HS-27A (cell line): ENCODE measurements around the gene DNAJC4.

ENCODE experiments used
- DNase-seq: peaks from one replicate; pipeline ENCODE4 v3.0.0-alpha.2; 2012; ENCODE audit warnings: low read depth, missing footprints

Gene DNAJC4

DNA sequence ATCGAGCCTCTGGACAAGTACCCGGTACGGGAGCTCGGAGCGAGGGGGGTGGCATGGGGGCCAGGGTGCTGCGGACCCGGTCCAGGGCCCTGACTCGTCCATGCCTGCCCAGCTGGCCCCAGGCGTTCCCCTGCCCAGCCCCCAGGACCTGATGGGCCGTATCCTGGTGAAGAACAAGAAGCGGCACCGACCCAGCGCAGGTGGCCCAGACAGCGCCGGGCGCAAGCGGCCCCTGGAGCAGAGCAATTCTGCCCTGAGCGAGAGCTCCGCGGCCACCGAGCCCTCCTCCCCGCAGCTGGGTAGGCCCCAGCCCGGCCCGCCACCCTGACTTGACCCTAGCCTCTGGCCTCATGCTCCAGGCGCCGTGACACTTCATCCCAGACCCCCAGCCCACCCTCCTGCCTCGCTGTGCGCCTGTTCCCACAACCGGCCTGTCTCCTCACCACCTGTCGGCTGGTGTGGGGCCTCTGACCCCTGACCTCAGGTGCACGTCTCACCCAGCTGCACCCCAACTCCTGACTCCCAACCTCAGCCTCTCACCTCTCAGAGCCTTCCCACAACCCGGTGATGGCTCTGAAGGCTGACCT, 28.7 kb downstream of the DNAJC4 start:
- no peak for DNase-seq

DNA sequence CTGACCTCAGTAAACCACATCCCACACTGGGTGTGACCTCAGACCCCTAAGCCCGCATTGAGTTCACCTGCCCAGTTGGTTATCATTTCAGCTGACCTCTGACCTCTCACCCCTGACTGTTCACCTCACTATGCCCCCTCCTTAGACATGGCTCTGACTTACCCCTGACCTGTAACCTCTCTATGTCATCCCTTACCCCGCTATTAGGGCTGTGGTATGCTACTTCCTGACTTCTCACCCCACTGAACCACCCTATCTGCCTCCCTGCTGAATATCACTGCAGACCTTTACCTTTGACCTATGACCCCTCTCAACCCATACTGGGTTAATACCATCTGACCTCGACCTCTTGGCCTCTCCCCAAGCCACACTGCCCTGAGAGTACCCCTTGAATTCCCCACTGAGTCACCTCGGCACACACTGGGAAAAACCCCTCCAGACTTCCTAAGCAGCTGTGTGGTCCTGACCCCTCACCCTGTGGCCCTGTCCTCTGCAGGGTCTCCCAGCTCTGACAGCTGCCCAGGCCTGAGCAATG, 29.3 kb downstream of the DNAJC4 start:
- no peak for DNase-seq

DNA sequence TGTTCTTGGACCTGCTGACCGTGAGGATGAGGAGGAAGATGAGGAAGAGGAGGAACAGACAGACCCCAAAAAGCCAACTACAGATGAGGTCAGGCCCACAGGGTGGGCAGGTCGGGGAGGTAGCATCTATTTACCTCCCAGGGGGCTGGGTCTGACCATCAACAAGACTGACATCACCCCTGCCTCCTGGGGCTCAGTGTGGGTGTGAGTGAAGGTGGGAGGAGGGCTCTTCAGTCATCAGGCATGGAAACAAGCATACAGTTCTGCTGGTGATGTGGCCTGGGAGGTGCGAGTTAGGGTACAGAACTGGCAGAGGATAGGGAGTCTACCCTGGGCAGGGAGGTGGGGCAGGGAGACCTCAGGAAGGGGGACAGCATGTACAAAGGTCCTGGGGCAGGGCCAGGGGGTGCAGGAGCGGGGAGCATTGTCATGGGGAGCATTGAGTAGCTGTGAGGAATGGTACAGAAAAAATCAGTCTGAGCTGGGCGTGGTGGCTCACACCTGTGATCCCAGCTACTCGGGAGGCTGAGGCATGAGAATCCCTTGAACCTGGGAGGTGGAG, 29.9 kb downstream of the DNAJC4 start:
- DNase-seq, result no peak

DNA sequence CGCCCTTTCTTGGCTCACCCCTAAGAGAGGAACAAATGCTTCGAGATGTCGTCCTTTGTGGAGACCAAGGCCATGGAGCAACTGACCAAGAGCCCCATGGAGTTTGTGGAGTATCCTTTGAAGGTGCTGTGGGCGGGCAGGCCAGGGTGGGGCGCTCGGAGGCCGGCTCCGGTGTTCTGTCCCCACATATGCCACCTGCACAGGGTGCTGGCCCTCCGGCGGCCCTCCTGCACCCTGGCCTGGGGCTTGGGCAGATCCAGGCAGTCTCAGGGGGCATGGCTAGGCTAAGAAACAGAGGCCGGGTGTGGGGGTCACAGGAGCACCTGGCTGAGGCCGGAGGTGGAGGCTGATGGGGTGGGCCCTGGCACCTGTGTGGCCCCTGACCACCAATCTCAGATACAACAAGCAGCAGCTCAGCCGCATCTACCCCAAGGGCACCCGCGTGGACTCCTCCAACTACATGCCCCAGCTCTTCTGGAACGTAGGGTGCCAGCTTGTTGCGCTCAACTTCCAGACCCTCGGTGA, 31.3 kb downstream of the DNAJC4 start:
- DNase-seq, result no peak

DNA sequence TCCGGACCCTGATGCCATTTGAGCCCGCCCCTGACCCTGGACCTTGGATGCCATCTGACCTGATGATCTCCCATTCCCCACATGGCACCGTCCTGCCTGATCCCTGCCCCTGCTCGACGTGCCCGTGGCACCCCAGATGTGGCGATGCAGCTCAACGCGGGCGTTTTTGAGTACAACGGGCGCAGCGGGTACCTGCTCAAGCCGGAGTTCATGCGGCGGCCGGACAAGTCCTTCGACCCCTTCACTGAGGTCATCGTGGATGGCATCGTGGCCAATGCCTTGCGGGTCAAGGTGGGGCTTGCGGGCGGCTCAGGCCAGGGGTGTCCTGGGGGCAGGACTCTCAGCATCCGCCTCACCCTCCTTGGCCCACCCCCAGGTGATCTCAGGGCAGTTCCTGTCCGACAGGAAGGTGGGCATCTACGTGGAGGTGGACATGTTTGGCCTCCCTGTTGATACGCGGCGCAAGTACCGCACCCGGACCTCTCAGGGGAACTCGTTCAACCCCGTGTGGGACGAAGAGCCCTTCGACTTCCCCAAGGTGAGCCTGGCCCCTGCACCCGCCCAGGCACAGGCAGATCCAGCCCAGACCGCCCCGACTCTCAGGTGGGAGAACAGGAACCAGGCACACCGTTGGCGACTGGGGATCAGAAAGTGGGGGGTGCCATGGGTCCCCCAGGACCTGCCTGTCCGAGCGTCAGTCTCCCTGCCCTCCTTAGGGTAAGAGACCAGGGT, 32.1 kb downstream of the DNAJC4 start:
- DNase-seq, result no peak

DNA sequence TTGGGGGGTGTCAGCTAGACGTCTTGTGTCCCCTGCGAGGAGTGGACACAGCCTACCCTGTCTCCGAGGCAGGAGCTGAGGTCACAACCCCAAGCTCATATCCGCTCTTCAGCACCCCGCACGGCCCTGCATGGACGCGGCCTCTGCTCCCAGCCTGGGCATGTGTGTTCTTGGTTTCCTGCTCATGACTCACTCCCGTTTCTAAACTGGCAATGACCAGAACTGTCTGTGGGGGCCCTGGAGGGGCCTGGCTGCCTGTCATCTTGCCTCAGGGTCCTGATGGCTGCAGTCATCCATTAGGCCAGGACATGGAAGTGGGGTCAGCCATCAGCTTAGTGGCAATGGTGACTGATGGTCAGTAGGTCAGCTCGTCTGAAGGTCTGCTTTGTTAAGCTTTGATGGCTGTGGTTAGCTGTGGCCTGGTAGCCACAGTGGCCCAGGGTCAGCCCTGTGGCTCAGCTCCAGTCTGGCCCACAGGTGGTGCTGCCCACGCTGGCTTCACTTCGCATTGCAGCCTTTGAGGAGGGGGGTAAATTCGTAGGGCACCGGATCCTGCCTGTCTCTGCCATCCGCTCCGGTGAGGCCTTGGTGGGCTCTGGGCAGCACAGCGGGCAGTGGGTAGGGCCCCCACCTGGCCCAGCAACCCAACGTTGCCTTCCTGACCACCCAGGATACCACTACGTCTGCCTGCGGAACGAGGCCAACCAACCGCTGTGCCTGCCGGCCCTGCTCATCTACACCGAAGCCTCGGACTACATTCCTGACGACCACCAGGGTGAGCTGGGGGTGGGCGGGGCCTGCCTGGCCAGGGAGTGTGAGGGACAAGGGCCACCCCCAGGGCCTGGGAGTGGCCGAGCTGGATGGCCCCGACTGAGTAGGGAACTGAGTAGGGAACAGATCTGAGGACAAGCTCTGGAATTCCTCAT, 32.9 kb downstream of the DNAJC4 start:
- DNase-seq, result no peak

DNA sequence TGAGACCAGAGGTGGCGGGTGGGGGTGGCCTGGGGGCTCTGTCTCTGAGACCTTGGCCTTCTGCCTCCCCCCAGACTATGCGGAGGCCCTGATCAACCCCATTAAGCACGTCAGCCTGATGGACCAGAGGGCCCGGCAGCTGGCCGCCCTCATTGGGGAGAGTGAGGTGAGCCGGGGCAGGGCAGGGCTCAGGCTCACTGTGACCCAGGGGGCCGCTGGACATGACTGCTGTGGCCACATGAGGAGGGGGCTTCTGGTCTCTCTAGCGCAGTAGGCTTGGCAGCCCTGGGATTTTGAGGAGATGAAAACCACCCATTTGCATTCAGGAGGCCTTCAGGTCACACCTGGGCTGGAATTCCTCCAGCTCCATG, 33.6 kb downstream of the DNAJC4 start:
- DNase-seq, result no peak

DNA sequence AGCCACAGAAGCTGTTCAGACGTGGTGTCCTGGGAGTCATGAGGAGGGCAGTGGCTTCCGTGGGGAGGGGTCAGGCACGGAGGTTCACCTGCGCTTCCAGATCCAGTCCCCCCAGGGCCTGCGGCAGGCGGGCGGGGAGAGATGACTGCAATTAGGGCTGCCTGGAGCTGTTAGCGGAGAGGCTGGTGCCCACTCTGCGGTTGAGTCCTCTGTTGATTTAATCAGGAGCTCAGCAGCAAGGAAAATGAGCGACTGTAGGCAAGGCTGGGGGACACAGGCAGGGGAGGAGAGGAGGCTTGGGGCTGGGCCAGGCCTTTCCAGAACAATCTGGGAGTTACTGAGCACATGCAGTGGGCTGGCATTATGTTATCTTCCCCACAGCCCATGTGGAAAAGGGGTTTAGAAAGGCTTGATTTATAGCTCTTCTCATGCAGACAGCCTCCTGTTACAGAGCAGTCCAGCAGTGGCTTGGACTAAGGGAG, 34.1 kb downstream of the DNAJC4 start:
- DNase-seq, result no peak

DNA sequence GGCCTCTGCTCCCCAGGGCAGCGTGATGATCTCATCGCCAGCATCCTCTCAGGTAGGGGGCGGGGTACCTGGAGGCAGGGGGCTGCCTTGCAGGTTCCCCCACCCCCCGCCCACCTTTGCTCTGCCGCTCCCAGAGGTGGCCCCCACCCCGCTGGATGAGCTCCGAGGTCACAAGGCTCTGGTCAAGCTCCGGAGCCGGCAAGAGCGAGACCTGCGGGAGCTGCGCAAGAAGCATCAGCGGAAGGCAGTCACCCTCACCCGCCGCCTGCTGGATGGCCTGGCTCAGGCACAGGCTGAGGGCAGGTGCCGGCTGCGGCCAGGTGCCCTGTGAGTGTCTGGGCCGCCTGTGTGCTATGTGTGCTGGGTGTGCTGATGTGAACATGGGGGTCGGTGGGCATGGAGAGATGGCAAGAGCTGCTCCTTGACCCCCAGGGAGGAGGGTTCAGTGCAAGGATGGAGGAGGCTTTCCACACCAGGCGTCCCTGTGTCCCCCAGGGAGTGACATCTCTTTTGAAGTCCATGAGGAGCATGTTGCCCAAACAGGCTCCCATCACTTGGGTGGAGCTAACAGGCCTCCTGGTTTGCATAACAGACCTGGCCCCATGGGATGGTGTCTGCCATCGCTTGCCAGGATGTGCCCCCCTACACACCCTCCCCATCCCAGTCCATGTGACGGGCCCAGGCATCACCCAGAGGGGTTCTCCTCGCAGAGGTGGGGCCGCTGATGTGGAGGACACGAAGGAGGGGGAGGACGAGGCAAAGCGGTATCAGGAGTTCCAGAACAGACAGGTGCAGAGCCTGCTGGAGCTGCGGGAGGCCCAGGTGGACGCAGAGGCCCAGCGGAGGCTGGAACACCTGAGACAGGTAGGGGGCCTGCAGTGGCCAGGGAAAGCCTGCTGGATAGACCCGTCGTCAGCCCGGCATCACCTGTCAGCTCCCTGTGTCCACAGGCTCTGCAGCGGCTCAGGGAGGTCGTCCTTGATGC, 35.1 kb downstream of the DNAJC4 start:
- DNase-seq, result no peak

DNA sequence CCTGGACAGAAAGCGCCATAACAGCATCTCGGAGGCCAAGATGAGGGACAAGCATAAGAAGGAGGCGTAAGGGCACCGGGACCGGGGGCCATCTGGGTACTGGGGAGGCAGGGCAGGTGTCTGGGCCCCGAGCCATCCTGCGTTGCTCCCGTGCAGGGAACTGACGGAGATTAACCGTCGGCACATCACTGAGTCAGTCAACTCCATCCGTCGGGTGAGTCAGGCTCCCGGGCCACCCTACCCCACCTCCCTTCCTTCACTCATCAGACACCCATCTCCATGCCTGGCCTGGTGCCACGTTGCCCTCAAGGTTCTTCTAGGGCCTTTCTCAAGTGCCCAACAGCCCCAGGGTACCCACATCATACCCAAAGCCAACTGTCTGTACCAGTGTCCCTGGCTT, 36.0 kb downstream of the DNAJC4 start:
- DNase-seq, result no peak

DNA sequence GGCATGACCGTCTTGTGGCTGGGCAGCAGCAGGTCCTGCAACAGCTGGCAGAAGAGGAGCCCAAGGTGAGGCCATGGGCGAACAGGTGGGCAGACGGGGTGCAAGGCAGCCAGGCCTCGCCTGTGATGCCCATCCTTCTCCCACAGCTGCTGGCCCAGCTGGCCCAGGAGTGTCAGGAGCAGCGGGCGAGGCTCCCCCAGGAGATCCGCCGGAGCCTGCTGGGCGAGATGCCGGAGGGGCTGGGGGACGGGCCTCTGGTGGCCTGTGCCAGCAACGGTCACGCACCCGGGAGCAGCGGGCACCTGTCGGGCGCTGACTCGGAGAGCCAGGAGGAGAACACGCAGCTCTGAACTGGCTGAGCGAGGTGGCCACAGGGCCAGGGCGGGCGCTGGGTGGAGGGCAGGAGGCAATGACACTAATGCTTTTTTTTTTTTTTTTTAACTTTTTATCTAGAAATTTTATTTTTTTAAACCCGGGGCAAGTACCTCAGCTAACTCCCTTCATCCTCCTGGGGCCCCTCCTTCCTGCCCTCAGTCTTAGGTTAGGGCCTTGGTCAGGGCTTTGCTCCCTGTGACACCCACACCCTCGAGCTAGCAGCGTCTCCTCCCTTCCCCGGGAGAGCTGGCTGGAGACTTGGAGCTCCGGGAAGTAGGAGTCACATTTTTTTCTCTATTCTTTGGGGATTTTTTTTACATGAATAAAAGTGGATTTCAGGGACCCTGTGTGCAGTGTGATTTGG, 37.0 kb downstream of the DNAJC4 start:
- no peak for DNase-seq

DNA sequence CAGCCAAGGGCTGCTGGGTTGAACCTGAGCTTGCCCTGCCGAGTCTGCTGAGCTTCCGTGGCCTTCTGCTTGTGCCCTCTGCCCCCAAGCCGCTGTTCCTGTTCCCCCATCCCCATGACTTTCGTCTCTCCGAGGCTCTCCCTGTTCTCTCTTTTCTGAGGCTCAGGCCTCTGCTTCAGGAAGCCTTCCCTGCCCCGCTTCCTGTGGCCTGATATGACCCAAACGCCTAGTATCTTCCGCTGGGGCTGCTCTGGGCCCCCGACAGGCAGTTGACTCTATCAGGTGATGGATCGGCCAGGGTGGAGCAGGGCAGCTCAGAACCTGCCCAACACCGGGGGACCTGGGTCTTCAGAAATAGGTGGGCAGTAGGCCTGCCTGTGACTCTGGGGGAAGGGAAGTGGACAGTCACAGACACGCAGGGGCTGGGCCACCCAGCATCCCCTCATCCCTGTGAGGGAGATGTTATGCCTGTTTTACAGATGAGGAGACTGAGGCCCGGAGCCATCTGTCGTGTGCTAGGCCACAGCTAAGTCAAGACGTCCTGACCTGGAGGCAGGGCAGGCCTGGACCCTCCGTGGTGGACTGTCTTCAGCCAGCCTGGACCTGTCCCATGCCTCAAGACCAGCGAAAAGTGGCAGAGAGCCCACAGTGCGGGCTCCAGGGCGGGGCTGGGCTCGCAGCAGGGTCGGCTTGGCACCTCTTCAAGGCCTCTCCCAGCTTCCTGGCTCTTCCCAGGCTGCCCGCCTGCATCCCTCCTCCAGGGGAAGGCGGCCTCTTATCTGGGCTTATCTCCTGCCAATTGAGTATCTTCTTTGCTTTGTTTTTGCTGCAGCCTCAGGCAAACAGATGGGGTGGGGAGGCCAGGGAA, 37.9 kb downstream of the DNAJC4 start:
- no peak for DNase-seq

DNA sequence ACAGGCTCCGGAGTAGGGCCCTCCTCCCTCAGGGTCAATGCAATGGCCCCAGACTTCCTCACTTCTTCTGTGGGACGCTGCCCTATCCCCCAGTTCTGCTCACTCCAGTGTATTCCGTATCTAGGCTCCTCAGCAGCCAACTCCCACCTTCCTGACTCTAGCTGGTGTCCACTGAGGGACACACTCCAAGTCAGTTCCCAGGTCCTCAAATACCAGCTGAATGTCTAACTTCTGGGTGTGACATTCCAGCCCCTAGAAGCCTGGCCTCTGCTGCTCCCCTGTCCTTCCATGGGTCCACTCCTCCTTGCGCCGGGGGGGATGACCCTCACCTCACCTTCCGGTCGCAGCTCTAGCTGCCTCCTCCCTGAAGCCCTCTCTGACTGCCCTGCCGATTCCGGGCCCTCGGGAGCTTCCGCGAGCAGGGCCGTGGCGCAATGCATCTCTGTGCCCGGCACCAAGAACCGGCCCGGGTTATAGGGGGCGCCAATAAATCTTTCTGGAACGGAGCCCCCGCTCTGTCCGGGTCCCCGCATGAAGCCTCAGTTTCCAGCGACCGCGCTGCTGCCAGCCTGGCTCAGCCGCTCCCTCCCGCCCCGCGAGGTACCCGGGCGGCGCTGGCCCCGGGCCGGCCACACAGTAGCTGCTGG, 38.7 kb downstream of the DNAJC4 start:
- no peak for DNase-seq

DNA sequence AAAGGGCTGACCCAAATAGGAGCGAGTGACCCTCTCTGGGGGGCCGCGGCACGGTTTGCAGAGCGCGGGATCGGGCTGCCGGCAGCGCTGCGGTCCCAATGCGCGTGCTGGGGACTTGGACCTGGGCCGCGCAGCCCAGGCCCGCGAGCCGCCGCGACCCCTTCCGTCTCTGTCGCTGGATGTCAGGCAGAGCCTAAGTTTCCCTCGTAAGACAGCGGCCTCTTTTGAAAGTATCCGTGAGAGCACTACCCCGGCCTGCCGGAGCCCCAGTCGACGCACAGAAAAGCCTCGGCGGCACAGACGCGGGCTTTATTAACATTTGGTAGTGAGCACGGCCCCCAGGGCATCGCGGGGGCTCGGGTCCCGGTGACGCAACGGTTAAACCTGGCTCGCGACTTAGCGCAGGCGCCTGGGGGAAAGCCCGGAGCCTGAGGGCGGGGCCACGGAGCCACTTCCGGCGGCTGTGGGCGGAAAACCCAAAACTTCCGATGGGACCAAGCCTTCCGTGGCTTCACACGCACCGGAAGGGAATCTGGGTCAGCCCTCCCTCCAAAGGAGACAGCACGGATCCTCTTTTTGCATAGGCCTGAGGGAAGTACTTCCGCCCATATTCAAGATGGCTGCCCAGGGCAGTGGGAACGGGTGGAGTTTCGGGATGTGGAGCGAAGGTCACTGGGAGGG, 39.3 kb downstream of the DNAJC4 start:
- peak; percentile 99 for DNase-seq

DNA sequence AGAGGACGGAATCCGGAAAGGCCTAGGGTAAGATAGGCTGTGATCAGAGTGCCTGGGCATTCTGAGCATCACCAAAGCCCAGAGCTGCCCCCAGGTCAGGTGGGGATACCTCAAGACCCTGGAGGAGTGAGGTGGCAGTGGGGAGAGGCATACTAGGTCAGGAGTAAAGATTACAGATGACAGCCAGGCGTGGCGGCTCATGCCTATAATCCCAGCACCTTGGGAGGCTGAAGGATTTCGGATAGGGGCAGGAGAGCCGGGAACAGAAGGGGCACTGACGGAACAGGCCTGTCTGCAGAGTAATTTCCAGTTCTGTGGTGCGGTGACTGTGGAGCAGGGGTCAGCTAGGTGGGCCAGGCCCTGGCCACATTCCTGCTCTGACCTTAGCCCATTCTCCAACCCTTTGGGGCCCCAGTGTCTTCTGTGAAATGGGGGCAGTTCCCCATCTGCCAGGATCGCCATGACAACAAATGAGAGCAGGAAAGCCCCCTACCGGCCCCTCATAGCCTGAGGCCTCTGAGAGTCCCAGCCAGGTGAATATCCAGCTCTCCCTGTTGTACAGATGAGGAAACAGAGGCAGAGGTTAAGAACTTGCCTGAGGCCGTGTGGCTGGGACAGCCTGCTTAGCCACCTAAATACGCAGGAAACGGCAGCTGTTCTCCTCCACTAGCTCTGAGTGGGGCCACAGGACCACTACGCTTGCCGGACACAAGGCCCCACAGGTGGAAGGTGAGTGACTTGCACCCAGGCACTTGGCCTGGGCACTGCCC, 44.9 kb downstream of the DNAJC4 start:
- no peak for DNase-seq

DNA sequence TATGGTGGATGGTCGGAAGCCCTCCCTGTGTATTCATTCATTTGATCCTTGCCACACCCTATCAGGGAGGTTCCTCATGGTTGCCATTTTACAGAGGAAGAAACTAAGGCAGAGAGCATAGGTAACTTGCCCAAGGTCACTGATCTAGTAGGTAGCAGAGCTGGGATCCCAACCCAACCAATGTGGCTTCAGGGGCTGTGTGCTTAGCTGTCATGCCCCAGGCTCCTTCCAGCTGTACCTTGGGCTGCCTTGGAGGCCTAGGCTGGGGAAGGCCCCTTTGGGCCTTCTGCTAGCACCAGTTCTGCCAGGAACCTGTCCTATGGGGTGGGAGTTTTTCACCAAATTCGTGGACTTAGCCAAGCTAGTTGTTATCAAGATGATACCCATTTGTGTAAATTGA, 45.5 kb downstream of the DNAJC4 start:
- DNase-seq, result no peak
